ENCODE data around the gene ERG28. TPM values are rescaled to one million over a fixed set of nuclear protein-coding genes. Genes with fewer than 3 reads are reported as not detected.
A peak's percentile ranks its signal among the peaks of the same experiment; 100 is the strongest.

The ERG28 gene
- 10 to 100 TPM; 10.2 to 18.3 (median 15.3) TPM for total RNA-seq

- peak within 1 kb of the TSS; percentile 81 for H3K27ac ChIP-seq
- TF ChIP-seq CTCF (IDR thresholded peaks at IDR 0.05) (peak in 1 of 2 donors; percentile 4), EP300 (IDR thresholded peaks at IDR 0.05) (no peak), POLR2A (IDR thresholded peaks at IDR 0.05) (peak in 1 of 2 donors; percentile 25), POLR2AphosphoS5 (IDR thresholded peaks at IDR 0.05) (peak in 1 of 3 donors; percentile 22)
Observed at GRCh38 chr14:75660630-75661498, at the start of gene ERG28, which contains the start of gene TTLL5. TSS of gene ERG28 (minus strand) at chr14:75660876. CDS start at chr14:75657502, 3,374 bp downstream. TSS of gene TTLL5 (plus strand) at chr14:75661246. CDS start at chr14:75663150, 1,904 bp downstream.

GRCh38 chr14:75709207-75709812 is 48.6 kb upstream of the ERG28 start:
- WGBS, result 55% methylated on average over 10 of the region's 10 CpGs
- TF ChIP-seq POLR2AphosphoS5 (IDR thresholded peaks at IDR 0.05) (no peak), EP300 (IDR thresholded peaks at IDR 0.05) (no peak), CTCF (IDR thresholded peaks at IDR 0.05) (peak; percentile 62 to 71), POLR2A (IDR thresholded peaks at IDR 0.05) (no peak)

More at GRCh38 chr14:75660630-75661498, at the start of gene ERG28, which contains the start of gene TTLL5:
- H3K4me1 ChIP-seq, result peaks cover 27% of the 10 kb centered on the region
- DNase-seq (ENCODE audit: low spot score in 2 of 2), result peak; percentile 98
- H3K27me3 ChIP-seq, result no peaks in the 10 kb centered on the region
- WGBS, result under 1% methylated on average over 55 of the region's 60 CpGs
- peaks cover 21% of the 10 kb centered on the region for H3K36me3 ChIP-seq
- peak within 1 kb of the TSS; percentile 66 for H3K4me3 ChIP-seq
- no peaks in the 10 kb centered on the region for H3K9me3 ChIP-seq

GRCh38 chr14:75705014-75705413 is 44.3 kb upstream of the ERG28 start:
- no peak for TF ChIP-seq CTCF (IDR thresholded peaks at IDR 0.05)
- no peak for TF ChIP-seq EP300 (IDR thresholded peaks at IDR 0.05)
- TF ChIP-seq POLR2A (IDR thresholded peaks at IDR 0.05), result no peak
- TF ChIP-seq POLR2AphosphoS5 (IDR thresholded peaks at IDR 0.05), result no peak
- no peaks in the 10 kb centered on the region for H3K27me3 ChIP-seq
- H3K27ac ChIP-seq, result no peak overlapping the region
- no peaks in the 10 kb centered on the region for H3K4me1 ChIP-seq
- H3K4me3 ChIP-seq, result no peak overlapping the region
- peaks cover 16% of the 10 kb centered on the region for H3K36me3 ChIP-seq
- no peaks in the 10 kb centered on the region for H3K9me3 ChIP-seq
- WGBS, result 81% methylated on average over 3 of the region's 3 CpGs
- DNase-seq (ENCODE audit: low spot score in 2 of 2), result no peak

More at GRCh38 chr14:75709207-75709812, 48.6 kb upstream of the ERG28 start:
- Histone ChIP-seq H3K4me3 (no peak overlapping the region), H3K36me3 (peaks cover 9% of the 10 kb centered on the region), H3K27me3 (no peaks in the 10 kb centered on the region), H3K27ac (no peak overlapping the region), H3K9me3 (no peaks in the 10 kb centered on the region), H3K4me1 (peaks cover 15% of the 10 kb centered on the region)
- DNase-seq (ENCODE audit: low spot score in 2 of 2), result peak in 1 of 2 donors; percentile 81

GRCh38 chr14:75703467-75703866 is 42.8 kb upstream of the ERG28 start:
- Histone ChIP-seq H3K36me3 (peaks cover 27% of the 10 kb centered on the region), H3K27ac (no peak overlapping the region), H3K27me3 (no peaks in the 10 kb centered on the region), H3K4me1 (no peaks in the 10 kb centered on the region), H3K4me3 (no peak overlapping the region), H3K9me3 (no peaks in the 10 kb centered on the region)
- 59% methylated on average over 1 of the region's 1 CpG for WGBS
- no peak for DNase-seq (ENCODE audit: low spot score in 2 of 2)
- TF ChIP-seq CTCF (IDR thresholded peaks at IDR 0.05) (no peak), POLR2AphosphoS5 (IDR thresholded peaks at IDR 0.05) (no peak), EP300 (IDR thresholded peaks at IDR 0.05) (no peak), POLR2A (IDR thresholded peaks at IDR 0.05) (no peak)
